Bronchial epithelial cell (primary cell): ENCODE measurements around the gene PLK1. TPM values are rescaled to one million over a fixed set of nuclear protein-coding genes. Genes with fewer than 3 reads are reported as not detected.
A peak's percentile ranks its signal among the peaks of the same experiment; 100 is the strongest.

Experiments
- DNase-seq: peaks from one replicate; pipeline ENCODE4 v3.0.0-alpha.2; 2010; ENCODE audit warnings: low read depth
- FAIRE-seq: peaks from 2 replicates; lab custom pipeline; 2011; peaks lifted over from hg19 to GRCh38; lab: Jason Lieb, UNC
- H3K27me3 ChIP-seq: 2 replicates; pipeline ENCODE4 v1.5.1; 2011; ENCODE audit warnings: low read length; ENCODE audit not compliant: control insufficient read depth, insufficient read depth
- H3K36me3 ChIP-seq: 2 replicates; pipeline ENCODE4 v1.5.1; 2011; ENCODE audit warnings: low read length; ENCODE audit not compliant: control insufficient read depth, insufficient read depth
- H3K4me3 ChIP-seq: 2 replicates; pipeline ENCODE4 v1.5.1; 2011; ENCODE audit warnings: mild to moderate bottlenecking, low read depth, low read length, control low read depth
- total RNA-seq: library from RNA; depleted of rRNA; stranded (reverse); fragments of >200 nt; gene quantifications from 2 replicates; pipeline ENCODE4 v1.2.1, GENCODE V29; 2014
- TF ChIP-seq, protein P1 (sequence below): IDR thresholded peaks from 2 replicates; pipeline ENCODE4 v1.5.1; 2011; ENCODE audit warnings: mild to moderate bottlenecking, moderate library complexity, low read length, control low read depth, inconsistent platforms; ENCODE audit not compliant: insufficient read depth, severe bottlenecking

PLK1 gene
- total RNA-seq, 1 donor from 2014 or later = 1.3 TPM

GRCh38 chr16:23700093-23700492, 21.4 kb downstream of the PLK1 start:
- Histone ChIP-seq H3K27me3 (no peaks in the 10 kb centered on the region), H3K36me3 (no peaks in the 10 kb centered on the region), H3K4me3 (no peak overlapping the region)
- FAIRE-seq (no peak), DNase-seq (no peak)
- TF ChIP-seq, protein P1, sequence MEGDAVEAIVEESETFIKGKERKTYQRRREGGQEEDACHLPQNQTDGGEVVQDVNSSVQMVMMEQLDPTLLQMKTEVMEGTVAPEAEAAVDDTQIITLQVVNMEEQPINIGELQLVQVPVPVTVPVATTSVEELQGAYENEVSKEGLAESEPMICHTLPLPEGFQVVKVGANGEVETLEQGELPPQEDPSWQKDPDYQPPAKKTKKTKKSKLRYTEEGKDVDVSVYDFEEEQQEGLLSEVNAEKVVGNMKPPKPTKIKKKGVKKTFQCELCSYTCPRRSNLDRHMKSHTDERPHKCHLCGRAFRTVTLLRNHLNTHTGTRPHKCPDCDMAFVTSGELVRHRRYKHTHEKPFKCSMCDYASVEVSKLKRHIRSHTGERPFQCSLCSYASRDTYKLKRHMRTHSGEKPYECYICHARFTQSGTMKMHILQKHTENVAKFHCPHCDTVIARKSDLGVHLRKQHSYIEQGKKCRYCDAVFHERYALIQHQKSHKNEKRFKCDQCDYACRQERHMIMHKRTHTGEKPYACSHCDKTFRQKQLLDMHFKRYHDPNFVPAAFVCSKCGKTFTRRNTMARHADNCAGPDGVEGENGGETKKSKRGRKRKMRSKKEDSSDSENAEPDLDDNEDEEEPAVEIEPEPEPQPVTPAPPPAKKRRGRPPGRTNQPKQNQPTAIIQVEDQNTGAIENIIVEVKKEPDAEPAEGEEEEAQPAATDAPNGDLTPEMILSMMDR = no peak

GRCh38 chr16:23700509-23700908, 21.8 kb downstream of the PLK1 start:
- FAIRE-seq (no peak), DNase-seq (no peak)
- Histone ChIP-seq H3K36me3 (no peaks in the 10 kb centered on the region), H3K27me3 (no peaks in the 10 kb centered on the region), H3K4me3 (no peak overlapping the region)
- TF ChIP-seq, protein P1 = no peak

- no peak for FAIRE-seq
- TF ChIP-seq, protein P1 = no peak
Observed at GRCh38 chr16:23701045-23701444, 22.4 kb downstream of the PLK1 start.

DNA sequence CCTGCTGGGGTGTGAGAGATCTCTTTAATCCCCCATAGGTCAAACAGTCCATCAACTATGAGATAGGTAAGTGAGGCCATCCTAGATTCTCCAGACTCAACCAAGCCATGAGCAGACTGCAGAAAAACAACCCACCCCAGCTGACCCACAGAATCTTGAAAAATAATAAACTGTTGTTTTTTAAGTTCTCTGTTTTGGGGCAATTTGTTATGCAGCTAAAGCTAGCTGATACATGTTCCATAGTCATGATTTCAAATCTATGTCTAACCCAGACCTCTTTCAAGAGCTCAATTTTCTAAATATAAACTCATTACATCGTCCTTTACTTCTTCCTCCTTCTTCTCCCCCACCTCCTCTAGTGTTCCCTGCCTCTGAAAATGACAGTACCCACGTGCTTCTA, 24.3 kb downstream of the PLK1 start:
- H3K27me3 ChIP-seq = no peaks in the 10 kb centered on the region
- no peak for FAIRE-seq
- no peak for DNase-seq
- H3K4me3 ChIP-seq = no peak overlapping the region
- TF ChIP-seq, protein P1 = no peak
- H3K36me3 ChIP-seq = no peaks in the 10 kb centered on the region

More at GRCh38 chr16:23701045-23701444, 22.4 kb downstream of the PLK1 start:
- Histone ChIP-seq H3K27me3 (no peaks in the 10 kb centered on the region), H3K36me3 (no peaks in the 10 kb centered on the region), H3K4me3 (no peak overlapping the region)
- no peak for DNase-seq

GRCh38 chr16:23704772-23705516, 26.3 kb downstream of the PLK1 start:
- peak; percentile 32 for FAIRE-seq
- no peaks in the 10 kb centered on the region for H3K36me3 ChIP-seq
- DNase-seq = no peak
- no peaks in the 10 kb centered on the region for H3K27me3 ChIP-seq
- TF ChIP-seq, protein P1 = no peak
- no peak overlapping the region for H3K4me3 ChIP-seq
